BE2C (cell line): ENCODE results near the gene ADAM19.

Source experiments
- DNase-seq: peaks from one replicate; pipeline ENCODE4 v3.0.0-alpha.2; 2020
- H3K27me3 ChIP-seq: fragments of 250-450 bp; sonication (Bioruptor Pico); 2 replicates; pipeline ENCODE4 v1.5.1; 2020; ENCODE audit warnings: mild to moderate bottlenecking
- H3K36me3 ChIP-seq: fragments of 250-450 bp; sonication (Bioruptor Pico); 2 replicates; pipeline ENCODE4 v1.5.1; 2020; ENCODE audit warnings: mild to moderate bottlenecking
- H3K4me1 ChIP-seq: fragments of 250-450 bp; sonication (Bioruptor Pico); 2 replicates; pipeline ENCODE4 v1.5.1; 2020
- H3K4me3 ChIP-seq: 2 replicates; pipeline ENCODE4 v1.5.1; 2011; ENCODE audit warnings: low read depth, low read length
- H3K9me3 ChIP-seq: fragments of 250-450 bp; sonication (Bioruptor Pico); 2 replicates; pipeline ENCODE4 v1.5.1; 2020
- CTCF ChIP-seq: IDR thresholded peaks from 2 replicates; pipeline ENCODE4 v1.5.1; 2012; ENCODE audit warnings: mild to moderate bottlenecking, low read depth, low read length

Gene ADAM19

GRCh38 chr5:157502143-157502647, 73.4 kb downstream of the ADAM19 start:
- Histone ChIP-seq H3K36me3 (no peaks in the 10 kb centered on the region), H3K4me3 (no peak overlapping the region), H3K27me3 (0 out of 2 replicates have a peak, but pooled peaks cover 4% of the 10 kb centered on the region), H3K4me1 (peaks cover 2% of the 10 kb centered on the region; the same call in 1 of the 2 replicates), H3K9me3 (no peaks in the 10 kb centered on the region)
- no peak for TF ChIP-seq CTCF
- no peak for DNase-seq

- Histone ChIP-seq H3K9me3 (no peaks in the 10 kb centered on the region), H3K27me3 (no peaks in the 10 kb centered on the region), H3K36me3 (no peaks in the 10 kb centered on the region), H3K4me3 (no peak overlapping the region), H3K4me1 (peaks cover 2% of the 10 kb centered on the region; the same call in 1 of the 2 replicates)
- no peak for TF ChIP-seq CTCF
- DNase-seq, result no peak
Observed at GRCh38 chr5:157497875-157498611, 77.5 kb downstream of the ADAM19 start.

- H3K9me3 ChIP-seq, result no peaks in the 10 kb centered on the region
- no peak for TF ChIP-seq CTCF
- no peak for DNase-seq
- H3K4me1 ChIP-seq, result peaks cover 2% of the 10 kb centered on the region; the same call in 1 of the 2 replicates
- H3K27me3 ChIP-seq, result no peaks in the 10 kb centered on the region
- H3K36me3 ChIP-seq, result no peaks in the 10 kb centered on the region
- no peak overlapping the region for H3K4me3 ChIP-seq
Observed at GRCh38 chr5:157496864-157497263, 78.7 kb downstream of the ADAM19 start.

GRCh38 chr5:157494178-157494832, 81.3 kb downstream of the ADAM19 start:
- Histone ChIP-seq H3K27me3 (no peaks in the 10 kb centered on the region), H3K36me3 (no peaks in the 10 kb centered on the region), H3K4me1 (peaks cover 2% of the 10 kb centered on the region; the same call in 1 of the 2 replicates), H3K9me3 (no peaks in the 10 kb centered on the region), H3K4me3 (no peak overlapping the region)
- no peak for DNase-seq
- TF ChIP-seq CTCF, result no peak

- DNase-seq, result no peak
- H3K4me3 ChIP-seq, result no peak overlapping the region
- H3K9me3 ChIP-seq, result no peaks in the 10 kb centered on the region
- no peak for TF ChIP-seq CTCF
- H3K4me1 ChIP-seq, result peaks cover 2% of the 10 kb centered on the region; the same call in 1 of the 2 replicates
- no peaks in the 10 kb centered on the region for H3K27me3 ChIP-seq
- H3K36me3 ChIP-seq, result no peaks in the 10 kb centered on the region
Observed at GRCh38 chr5:157492886-157493285, 82.7 kb downstream of the ADAM19 start.
